ENCODE measurements around the gene RDH13. TPM values are rescaled to one million over a fixed set of nuclear protein-coding genes. Genes with fewer than 3 reads are reported as not detected.

The RDH13 gene
- total RNA-seq, 1 experiment from 2014 or later: 43.3 TPM

DNA sequence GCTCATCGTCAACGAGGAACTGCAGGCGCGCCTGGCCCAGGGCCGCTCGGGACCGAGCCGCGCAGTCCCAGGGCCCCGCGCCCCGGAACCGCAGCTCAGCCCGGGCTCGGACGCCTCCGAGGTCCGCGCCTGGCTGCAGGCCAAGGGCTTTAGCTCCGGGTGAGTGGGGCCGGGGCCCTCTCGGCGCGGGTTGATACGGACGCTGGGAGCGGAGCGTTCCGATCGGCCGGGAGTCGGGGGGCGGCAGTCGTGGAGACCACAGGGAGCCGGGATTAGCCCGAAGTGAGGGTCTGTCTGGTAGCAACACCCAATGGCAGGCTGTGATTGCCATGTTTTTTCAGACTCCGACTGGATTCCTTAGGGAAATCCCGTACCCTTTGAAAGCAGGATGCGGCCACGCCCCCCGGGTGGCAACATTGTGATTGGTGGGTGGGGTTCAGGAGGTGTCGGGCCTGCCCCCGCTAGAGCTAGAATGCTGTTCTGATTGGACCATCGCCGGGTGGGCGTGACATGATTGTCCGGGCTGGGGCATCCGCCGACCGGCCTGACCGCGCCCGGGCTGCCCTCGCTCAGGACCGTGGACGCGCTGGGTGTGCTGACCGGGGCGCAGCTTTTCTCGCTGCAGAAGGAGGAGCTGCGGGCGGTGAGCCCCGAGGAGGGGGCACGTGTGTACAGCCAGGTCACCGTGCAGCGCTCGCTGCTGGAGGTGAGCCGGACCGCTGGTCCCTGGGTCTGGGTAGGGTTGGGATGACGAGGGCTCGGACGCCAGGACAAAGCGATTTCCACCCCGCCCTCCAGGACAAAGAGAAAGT, 24.0 kb upstream of the RDH13 start:
- Histone ChIP-seq H3K36me3 (ENCODE audit: control insufficient read depth, insufficient read depth, low read length) (peaks cover 3% of the 10 kb centered on the region; the same call in 1 of the 2 replicates), H3K9me3 (no peaks in the 10 kb centered on the region), H3K4me1 (no peaks in the 10 kb centered on the region), H3K27me3 (replicated peaks; ENCODE audit: control insufficient read depth, insufficient read depth, low read length) (no peaks in the 10 kb centered on the region), H3K4me3 (ENCODE audit: low read depth, low read length) (no peak overlapping the region)
- Mint-ChIP-seq H3K27ac (ENCODE audit: unreplicated experiment) (no peak overlapping the region), H3K9me3 (ENCODE audit: unreplicated experiment) (no peaks in the 10 kb centered on the region), H3K36me3 (ENCODE audit: insufficient read depth, unreplicated experiment) (peaks cover 86% of the 10 kb centered on the region), H3K27me3 (ENCODE audit: insufficient read depth, unreplicated experiment) (no peaks in the 10 kb centered on the region), H3K4me3 (ENCODE audit: unreplicated experiment) (no peak overlapping the region), H3K4me1 (ENCODE audit: low read depth, unreplicated experiment) (peaks cover 9% of the 10 kb centered on the region)
- ChIA-PET CTCF (no interaction called here), POLR2A (no interaction called here)
- no TSS peak for BruUV-seq (replicated peaks)
- no peak for DNase-seq
- TF ChIP-seq, protein P1, sequence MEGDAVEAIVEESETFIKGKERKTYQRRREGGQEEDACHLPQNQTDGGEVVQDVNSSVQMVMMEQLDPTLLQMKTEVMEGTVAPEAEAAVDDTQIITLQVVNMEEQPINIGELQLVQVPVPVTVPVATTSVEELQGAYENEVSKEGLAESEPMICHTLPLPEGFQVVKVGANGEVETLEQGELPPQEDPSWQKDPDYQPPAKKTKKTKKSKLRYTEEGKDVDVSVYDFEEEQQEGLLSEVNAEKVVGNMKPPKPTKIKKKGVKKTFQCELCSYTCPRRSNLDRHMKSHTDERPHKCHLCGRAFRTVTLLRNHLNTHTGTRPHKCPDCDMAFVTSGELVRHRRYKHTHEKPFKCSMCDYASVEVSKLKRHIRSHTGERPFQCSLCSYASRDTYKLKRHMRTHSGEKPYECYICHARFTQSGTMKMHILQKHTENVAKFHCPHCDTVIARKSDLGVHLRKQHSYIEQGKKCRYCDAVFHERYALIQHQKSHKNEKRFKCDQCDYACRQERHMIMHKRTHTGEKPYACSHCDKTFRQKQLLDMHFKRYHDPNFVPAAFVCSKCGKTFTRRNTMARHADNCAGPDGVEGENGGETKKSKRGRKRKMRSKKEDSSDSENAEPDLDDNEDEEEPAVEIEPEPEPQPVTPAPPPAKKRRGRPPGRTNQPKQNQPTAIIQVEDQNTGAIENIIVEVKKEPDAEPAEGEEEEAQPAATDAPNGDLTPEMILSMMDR (IDR thresholded peaks at IDR 0.05; ENCODE audit: insufficient read depth in 1 of 2, low read depth in 1 of 2, low read length in 1 of 2, severe bottlenecking in 1 of 2, unreplicated experiment in 1 of 2): no peak
- intact Hi-C loops (cut with micrococcal nuclease; ENCODE audit: unreplicated experiment): no loop called here

DNA sequence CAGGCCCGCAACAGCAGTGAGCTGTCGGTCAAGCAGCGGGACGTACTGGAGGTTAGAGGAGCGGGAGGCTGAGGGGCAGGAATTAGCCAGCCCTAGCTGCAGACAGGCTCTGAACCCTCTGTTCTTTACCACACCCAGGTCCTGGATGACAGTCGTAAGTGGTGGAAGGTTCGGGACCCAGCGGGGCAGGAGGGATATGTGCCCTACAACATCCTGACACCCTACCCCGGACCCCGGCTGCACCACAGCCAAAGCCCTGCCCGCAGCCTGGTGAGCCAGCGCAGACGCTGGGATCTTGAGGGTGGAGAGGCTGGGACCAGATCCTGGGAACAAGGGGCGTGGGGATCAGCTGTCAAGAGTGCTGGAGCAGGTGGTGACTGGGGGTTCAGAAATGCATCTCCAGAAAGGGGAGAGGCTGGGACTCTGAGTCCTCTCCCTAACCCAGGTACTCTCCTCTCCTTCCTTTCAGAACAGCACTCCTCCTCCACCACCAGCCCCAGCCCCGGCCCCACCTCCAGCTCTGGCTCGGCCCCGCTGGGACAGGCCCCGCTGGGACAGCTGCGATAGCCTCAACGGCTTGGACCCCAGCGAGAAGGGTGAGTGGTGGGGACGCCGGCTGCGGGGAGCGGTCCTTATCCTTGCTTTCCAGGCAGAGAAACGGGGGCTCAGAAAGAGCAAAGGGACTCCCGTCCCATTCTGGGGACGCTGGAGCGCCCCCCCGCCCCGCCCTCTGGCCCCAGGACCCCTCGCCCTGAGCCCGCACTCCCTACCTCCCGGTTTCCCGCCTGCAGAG, 23.2 kb upstream of the RDH13 start:
- TF ChIP-seq, protein P1 (IDR thresholded peaks at IDR 0.05; ENCODE audit: insufficient read depth in 1 of 2, low read depth in 1 of 2, low read length in 1 of 2, severe bottlenecking in 1 of 2, unreplicated experiment in 1 of 2): no peak
- Histone ChIP-seq H3K9me3 (no peaks in the 10 kb centered on the region), H3K36me3 (ENCODE audit: control insufficient read depth, insufficient read depth, low read length) (peaks cover 3% of the 10 kb centered on the region; the same call in 1 of the 2 replicates), H3K27me3 (replicated peaks; ENCODE audit: control insufficient read depth, insufficient read depth, low read length) (no peaks in the 10 kb centered on the region), H3K4me1 (no peaks in the 10 kb centered on the region), H3K4me3 (ENCODE audit: low read depth, low read length) (no peak overlapping the region)
- Mint-ChIP-seq H3K9me3 (ENCODE audit: unreplicated experiment) (no peaks in the 10 kb centered on the region), H3K36me3 (ENCODE audit: insufficient read depth, unreplicated experiment) (peaks cover 85% of the 10 kb centered on the region), H3K27me3 (ENCODE audit: insufficient read depth, unreplicated experiment) (no peaks in the 10 kb centered on the region), H3K4me3 (ENCODE audit: unreplicated experiment) (no peak overlapping the region), H3K4me1 (ENCODE audit: low read depth, unreplicated experiment) (peaks cover 9% of the 10 kb centered on the region), H3K27ac (ENCODE audit: unreplicated experiment) (no peak overlapping the region)
- no peak for DNase-seq
- BruUV-seq (replicated peaks): no TSS peak
- POLR2A ChIA-PET: no interaction called here
- intact Hi-C loops (cut with micrococcal nuclease; ENCODE audit: unreplicated experiment): no loop called here
- CTCF ChIA-PET: no interaction called here

DNA sequence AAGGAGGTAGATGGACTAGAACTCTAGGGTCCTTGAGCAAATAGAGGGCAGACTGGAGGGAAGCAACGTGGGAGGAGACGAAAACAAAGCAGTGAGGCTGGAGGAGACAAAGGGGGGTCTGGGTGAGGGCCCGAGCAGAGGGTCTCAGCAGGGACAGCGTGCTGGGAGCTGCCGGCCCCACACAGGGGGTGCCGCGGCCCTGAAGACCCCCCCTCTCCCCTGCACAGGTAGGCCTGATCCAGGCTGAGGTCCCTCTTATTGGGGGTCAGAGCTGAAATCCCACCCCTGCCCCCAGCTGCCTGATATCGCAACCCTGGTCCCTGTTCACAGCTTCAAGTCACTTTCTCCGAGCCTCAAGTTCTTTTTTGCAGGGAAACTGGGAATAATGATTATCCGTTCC, 21.5 kb upstream of the RDH13 start:
- Histone ChIP-seq H3K27me3 (replicated peaks; ENCODE audit: control insufficient read depth, insufficient read depth, low read length) (no peaks in the 10 kb centered on the region), H3K9me3 (no peaks in the 10 kb centered on the region), H3K4me3 (ENCODE audit: low read depth, low read length) (no peak overlapping the region), H3K36me3 (ENCODE audit: control insufficient read depth, insufficient read depth, low read length) (peaks cover 3% of the 10 kb centered on the region; the same call in 1 of the 2 replicates), H3K4me1 (peaks cover 4% of the 10 kb centered on the region; the same call in 1 of the 2 replicates)
- no TSS peak for BruUV-seq (replicated peaks)
- Mint-ChIP-seq H3K27me3 (ENCODE audit: insufficient read depth, unreplicated experiment) (no peaks in the 10 kb centered on the region), H3K36me3 (ENCODE audit: insufficient read depth, unreplicated experiment) (peaks cover 82% of the 10 kb centered on the region), H3K9me3 (ENCODE audit: unreplicated experiment) (no peaks in the 10 kb centered on the region), H3K27ac (ENCODE audit: unreplicated experiment) (no peak overlapping the region), H3K4me1 (ENCODE audit: low read depth, unreplicated experiment) (peaks cover 21% of the 10 kb centered on the region), H3K4me3 (ENCODE audit: unreplicated experiment) (no peak overlapping the region)
- TF ChIP-seq, protein P1 (IDR thresholded peaks at IDR 0.05; ENCODE audit: insufficient read depth in 1 of 2, low read depth in 1 of 2, low read length in 1 of 2, severe bottlenecking in 1 of 2, unreplicated experiment in 1 of 2): no peak
- intact Hi-C loops (cut with micrococcal nuclease; ENCODE audit: unreplicated experiment): no loop called here
- ChIA-PET CTCF (interaction anchor here (0.6 to 1.3 kb wide), 2 partner anchors 48 to 196 kb away, joined by 3 to 4 read pairs; no protein-coding TSS in a partner anchor), POLR2A (no interaction called here)
- no peak for DNase-seq

Data from Caco-2 (cell line).